Smooth muscle cell (in vitro differentiated cells): Measurements from ENCODE around the gene FRYL. TPM values are rescaled to one million over a fixed set of nuclear protein-coding genes. Genes with fewer than 3 reads are reported as not detected.

ENCODE experiments used
- DNase-seq: peaks from one replicate; lab custom pipeline; 2025; ENCODE audit not compliant: unreplicated experiment; lab: John Stamatoyannopoulos, UW
- H2AFZ ChIP-seq: fragments of 200-600 bp; sonication (generic); 2 replicates; pipeline ENCODE4 v1.6.0; 2016; ENCODE audit warnings: antibody characterized with exemption, low read depth, mild to moderate bottlenecking
- H3F3A ChIP-seq: fragments of 200-600 bp; sonication (generic); 2 replicates; pipeline ENCODE4 v1.6.0; 2017; ENCODE audit warnings: antibody characterized with exemption, low read depth
- H3K27ac ChIP-seq: fragments of 200-600 bp; sonication (generic); 2 replicates; pipeline ENCODE4 v1.5.1; 2016; ENCODE audit warnings: low read depth, mild to moderate bottlenecking
- H3K27me3 ChIP-seq: fragments of 200-600 bp; sonication (generic); 2 replicates; pipeline ENCODE4 v1.6.1; 2016; ENCODE audit warnings: low read depth, mild to moderate bottlenecking
- H3K36me3 ChIP-seq: fragments of 200-600 bp; sonication (generic); 2 replicates; pipeline ENCODE4 v1.5.1; 2016; ENCODE audit warnings: low read depth
- H3K4me1 ChIP-seq: fragments of 200-600 bp; sonication (generic); 2 replicates; pipeline ENCODE4 v1.5.1; 2016; ENCODE audit warnings: low read depth
- H3K4me2 ChIP-seq: fragments of 200-600 bp; sonication (generic); 2 replicates; pipeline ENCODE4 v1.6.0; 2016; ENCODE audit warnings: mild to moderate bottlenecking
- H3K4me3 ChIP-seq: fragments of 200-600 bp; sonication (generic); 2 replicates; pipeline ENCODE4 v1.5.1; 2016; ENCODE audit warnings: mild to moderate bottlenecking
- H3K79me2 ChIP-seq: fragments of 200-600 bp; sonication (generic); 2 replicates; pipeline ENCODE4 v1.6.0; 2016; ENCODE audit warnings: low read depth, mild to moderate bottlenecking
- H3K9ac ChIP-seq: fragments of 200-600 bp; sonication (generic); 2 replicates; pipeline ENCODE4 v1.6.0; 2016; ENCODE audit warnings: low read depth
- H3K9me3 ChIP-seq: fragments of 200-600 bp; sonication (generic); replicated peaks from 2 replicates; pipeline ENCODE4 v1.5.1; 2016; ENCODE audit warnings: low read depth
- H4K20me1 ChIP-seq: fragments of 200-600 bp; sonication (generic); 2 replicates; pipeline ENCODE4 v1.6.0; 2016; ENCODE audit warnings: low read depth
- WGBS: methylation state at CpG from one replicate; pipeline ENCODE4 v1.1.7; 2016; ENCODE audit warnings: low lambda C conversion rate; 5-methylcytosine and 5-hydroxymethylcytosine counted together
- polyA plus RNA-seq: library from polyadenylated mRNA; unstranded; fragments of >200 nt; fragmentation: Nextera tagmentation; extraction: Ambion mirVana; gene quantifications from 2 replicates; pipeline ENCODE4 v1.2.1, GENCODE V29; 2016
- total RNA-seq: library from RNA; depleted of rRNA; stranded (reverse); fragments of >200 nt; gene quantifications from 2 replicates; pipeline ENCODE4 v1.2.3, GENCODE V29; 2014
- TF ChIP-seq, protein P1 (sequence below): fragments of 200-600 bp; sonication (generic); IDR thresholded peaks from 2 replicates; pipeline ENCODE4 v1.5.1; 2017; ENCODE audit warnings: borderline replicate concordance, mild to moderate bottlenecking, antibody characterized with exemption; ENCODE audit not compliant: insufficient read depth, poor library complexity, severe bottlenecking

FRYL gene
- total and polyA plus RNA-seq, 2 experiments from 2014 or later: 14.9 to 56.6 TPM

- no peak overlapping the region for H3K4me3 ChIP-seq
- 98% methylated on average over 2 of the region's 2 CpGs for WGBS
- H3K9me3 ChIP-seq: no peaks in the 10 kb centered on the region
- no peaks in the 10 kb centered on the region for H3F3A ChIP-seq
- H3K4me2 ChIP-seq: no peak overlapping the region
- H2AFZ ChIP-seq: no peak overlapping the region
- H3K4me1 ChIP-seq: no peaks in the 10 kb centered on the region
- no peak for DNase-seq
- H3K79me2 ChIP-seq: no peaks in the 10 kb centered on the region
- H3K36me3 ChIP-seq: peaks cover 34% of the 10 kb centered on the region
- TF ChIP-seq, protein P1, sequence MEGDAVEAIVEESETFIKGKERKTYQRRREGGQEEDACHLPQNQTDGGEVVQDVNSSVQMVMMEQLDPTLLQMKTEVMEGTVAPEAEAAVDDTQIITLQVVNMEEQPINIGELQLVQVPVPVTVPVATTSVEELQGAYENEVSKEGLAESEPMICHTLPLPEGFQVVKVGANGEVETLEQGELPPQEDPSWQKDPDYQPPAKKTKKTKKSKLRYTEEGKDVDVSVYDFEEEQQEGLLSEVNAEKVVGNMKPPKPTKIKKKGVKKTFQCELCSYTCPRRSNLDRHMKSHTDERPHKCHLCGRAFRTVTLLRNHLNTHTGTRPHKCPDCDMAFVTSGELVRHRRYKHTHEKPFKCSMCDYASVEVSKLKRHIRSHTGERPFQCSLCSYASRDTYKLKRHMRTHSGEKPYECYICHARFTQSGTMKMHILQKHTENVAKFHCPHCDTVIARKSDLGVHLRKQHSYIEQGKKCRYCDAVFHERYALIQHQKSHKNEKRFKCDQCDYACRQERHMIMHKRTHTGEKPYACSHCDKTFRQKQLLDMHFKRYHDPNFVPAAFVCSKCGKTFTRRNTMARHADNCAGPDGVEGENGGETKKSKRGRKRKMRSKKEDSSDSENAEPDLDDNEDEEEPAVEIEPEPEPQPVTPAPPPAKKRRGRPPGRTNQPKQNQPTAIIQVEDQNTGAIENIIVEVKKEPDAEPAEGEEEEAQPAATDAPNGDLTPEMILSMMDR: no peak
- H4K20me1 ChIP-seq: no peaks in the 10 kb centered on the region
- no peak overlapping the region for H3K9ac ChIP-seq
- H3K27ac ChIP-seq: no peak overlapping the region
- no peaks in the 10 kb centered on the region for H3K27me3 ChIP-seq
These were observed 237.2 kb downstream of the FRYL start for GRCh38 chr4:48542888-48543287.

- H3K4me1 ChIP-seq: no peaks in the 10 kb centered on the region
- no peak overlapping the region for H3K9ac ChIP-seq
- H3K79me2 ChIP-seq: no peaks in the 10 kb centered on the region
- no peak for DNase-seq
- no peaks in the 10 kb centered on the region for H4K20me1 ChIP-seq
- H2AFZ ChIP-seq: no peak overlapping the region
- WGBS: 96% methylated on average over 3 of the region's 3 CpGs
- H3K27ac ChIP-seq: no peak overlapping the region
- H3K27me3 ChIP-seq: no peaks in the 10 kb centered on the region
- no peaks in the 10 kb centered on the region for H3F3A ChIP-seq
- H3K4me3 ChIP-seq: no peak overlapping the region
- TF ChIP-seq, protein P1: no peak
- no peak overlapping the region for H3K4me2 ChIP-seq
- H3K9me3 ChIP-seq: no peaks in the 10 kb centered on the region
- peaks cover 38% of the 10 kb centered on the region for H3K36me3 ChIP-seq
These were observed 240.5 kb downstream of the FRYL start for GRCh38 chr4:48539597-48539996.

DNA sequence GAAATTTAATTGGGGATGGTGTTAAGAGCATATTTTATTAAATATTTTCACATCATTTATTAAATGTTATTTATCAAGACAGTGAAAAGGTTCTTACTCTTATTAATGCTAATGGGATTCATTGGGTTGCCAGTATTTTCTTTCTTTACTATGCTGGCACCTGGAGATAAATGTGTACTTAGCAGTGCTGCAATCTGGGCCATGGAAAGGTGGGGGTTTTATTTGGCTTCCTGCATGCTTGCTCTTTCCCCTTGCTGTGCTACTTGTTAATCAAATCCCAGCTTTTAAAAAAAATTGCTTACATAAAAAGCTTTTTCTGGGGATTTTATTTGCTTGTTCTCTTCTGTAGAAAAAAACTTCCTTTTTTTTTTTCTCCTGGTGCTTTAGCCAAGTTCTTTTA is 241.7 kb downstream of the FRYL start:
- H3K4me2 ChIP-seq: no peak overlapping the region
- H3K79me2 ChIP-seq: no peaks in the 10 kb centered on the region
- no peak overlapping the region for H3K4me3 ChIP-seq
- H4K20me1 ChIP-seq: no peaks in the 10 kb centered on the region
- H2AFZ ChIP-seq: no peak overlapping the region
- H3K27me3 ChIP-seq: no peaks in the 10 kb centered on the region
- no peak overlapping the region for H3K9ac ChIP-seq
- H3F3A ChIP-seq: no peaks in the 10 kb centered on the region
- H3K4me1 ChIP-seq: no peaks in the 10 kb centered on the region
- peaks cover 40% of the 10 kb centered on the region for H3K36me3 ChIP-seq
- no peaks in the 10 kb centered on the region for H3K9me3 ChIP-seq
- no peak for DNase-seq
- H3K27ac ChIP-seq: no peak overlapping the region
- TF ChIP-seq, protein P1: no peak

GRCh38 chr4:48526406-48526805 is 253.7 kb downstream of the FRYL start:
- DNase-seq: no peak
- H3K79me2 ChIP-seq: no peaks in the 10 kb centered on the region
- H3K4me3 ChIP-seq: no peak overlapping the region
- no peak overlapping the region for H2AFZ ChIP-seq
- H3K27me3 ChIP-seq: no peaks in the 10 kb centered on the region
- TF ChIP-seq, protein P1: no peak
- WGBS: 88% methylated on average over 1 of the region's 1 CpG
- no peaks in the 10 kb centered on the region for H4K20me1 ChIP-seq
- no peak overlapping the region for H3K27ac ChIP-seq
- no peaks in the 10 kb centered on the region for H3F3A ChIP-seq
- H3K4me2 ChIP-seq: no peak overlapping the region
- no peaks in the 10 kb centered on the region for H3K4me1 ChIP-seq
- H3K9me3 ChIP-seq: no peaks in the 10 kb centered on the region
- peaks cover 44% of the 10 kb centered on the region for H3K36me3 ChIP-seq
- no peak overlapping the region for H3K9ac ChIP-seq
